ENCODE measurements around the gene ZNF555. TPM values are rescaled to one million over a fixed set of nuclear protein-coding genes. Genes with fewer than 3 reads are reported as not detected.

The ZNF555 gene
- total and polyA plus RNA-seq, 2 of the 13 experiments (the other 11 are each of a cell fraction or from before 2014, with no cell fraction given) = 5.0 to 8.0 TPM

DNA sequence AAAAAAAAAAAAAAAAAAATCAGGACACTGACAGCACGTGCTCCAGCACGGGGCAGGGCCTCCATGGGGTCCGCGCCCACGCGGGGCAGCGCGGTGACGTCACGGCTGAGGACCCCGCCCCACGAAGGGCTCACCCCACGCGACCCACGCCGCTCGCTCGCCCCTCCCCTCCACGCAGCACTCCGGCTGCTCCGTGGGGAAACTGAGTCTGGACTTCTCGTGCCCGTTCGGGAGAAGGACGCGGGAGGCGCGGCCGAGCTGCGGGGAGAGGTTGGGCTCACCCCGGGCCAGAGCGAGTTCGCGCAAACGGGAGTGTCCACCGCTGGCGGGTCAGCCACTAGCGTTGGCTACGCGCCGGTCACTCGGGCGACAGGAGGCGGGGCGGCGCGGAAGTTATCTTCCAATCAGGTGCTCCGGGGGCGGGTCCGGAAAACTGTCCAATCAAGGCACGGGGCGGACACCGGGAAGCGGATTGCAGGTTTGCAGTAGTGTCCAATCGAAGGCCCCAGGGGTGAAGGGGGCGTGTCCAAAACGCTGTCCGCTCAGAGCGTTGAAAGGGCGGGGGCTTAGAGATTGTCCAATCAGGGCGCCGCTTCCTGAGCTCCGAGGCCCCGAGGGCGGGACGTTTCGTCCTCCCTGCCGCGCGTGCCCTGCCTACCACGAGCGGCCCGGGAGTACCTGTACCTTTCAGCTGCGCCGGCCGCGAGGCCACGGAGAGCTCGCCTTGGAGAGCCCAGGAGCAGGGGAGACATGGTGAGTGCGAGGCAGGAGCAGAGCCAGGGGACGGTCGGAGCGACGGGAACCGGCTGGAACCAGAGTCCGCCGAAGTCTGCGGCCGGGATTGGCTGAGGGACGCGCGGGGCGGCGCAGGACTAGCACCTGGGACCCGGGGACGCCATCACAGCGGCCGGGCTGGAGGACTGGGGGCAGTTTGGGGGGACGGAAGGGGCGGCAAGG, 59.3 kb downstream of the ZNF555 start, which contains the start of gene ZNF57 (continued):
- TF ChIP-seq ZNF788 (CRISPR knock-in tag; IDR thresholded peaks at IDR 0.05; ENCODE audit: borderline replicate concordance) = no peak
- TF ChIP-seq FOXP1 (IDR thresholded peaks at IDR 0.05) = no peak
- TF ChIP-seq FOXP1 (CRISPR knock-in tag; IDR thresholded peaks at IDR 0.05) = no peak
- TF ChIP-seq ZNF552 (CRISPR knock-in tag; IDR thresholded peaks at IDR 0.05; ENCODE audit: borderline replicate concordance) = no peak
- TF ChIP-seq MAFF (IDR thresholded peaks at IDR 0.05; ENCODE audit: low read depth, low read length) = no peak
- peak; percentile 51; the same call in 1 of the 2 replicates for TF ChIP-seq ZNF33B (CRISPR knock-in tag; IDR thresholded peaks at IDR 0.05)
- TF ChIP-seq JUN (CRISPR knock-in tag; IDR thresholded peaks at IDR 0.05) = no peak
- no peak for TF ChIP-seq CBX1 (IDR thresholded peaks at IDR 0.05; ENCODE audit: low read depth)
- TF ChIP-seq YEATS4 (CRISPR knock-in tag; IDR thresholded peaks at IDR 0.05; ENCODE audit: borderline replicate concordance) = 0 out of 2 replicates have a peak, but pooled peaks have one; percentile 45
- peak; percentile 75 for TF ChIP-seq ZNF572 (CRISPR knock-in tag; IDR thresholded peaks at IDR 0.05)
- TF ChIP-seq TEAD3 (CRISPR knock-in tag; optimal IDR thresholded peaks at IDR 0.05; ENCODE audit: borderline replicate concordance) = no peak
- TF ChIP-seq RBM22 (optimal IDR thresholded peaks at IDR 0.05; ENCODE audit: low read length) = no peak
- TF ChIP-seq TAF1 (CRISPR knock-in tag; IDR thresholded peaks at IDR 0.05) = peak; percentile 82; the same call in 1 of the 2 replicates
- TF ChIP-seq, protein P1, sequence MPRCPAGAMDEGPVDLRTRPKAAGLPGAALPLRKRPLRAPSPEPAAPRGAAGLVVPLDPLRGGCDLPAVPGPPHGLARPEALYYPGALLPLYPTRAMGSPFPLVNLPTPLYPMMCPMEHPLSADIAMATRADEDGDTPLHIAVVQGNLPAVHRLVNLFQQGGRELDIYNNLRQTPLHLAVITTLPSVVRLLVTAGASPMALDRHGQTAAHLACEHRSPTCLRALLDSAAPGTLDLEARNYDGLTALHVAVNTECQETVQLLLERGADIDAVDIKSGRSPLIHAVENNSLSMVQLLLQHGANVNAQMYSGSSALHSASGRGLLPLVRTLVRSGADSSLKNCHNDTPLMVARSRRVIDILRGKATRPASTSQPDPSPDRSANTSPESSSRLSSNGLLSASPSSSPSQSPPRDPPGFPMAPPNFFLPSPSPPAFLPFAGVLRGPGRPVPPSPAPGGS (CRISPR knock-in tag; IDR thresholded peaks at IDR 0.05) = peak; percentile 72; the same call in 1 of the 2 replicates
- no peak for TF ChIP-seq ZNF672 (CRISPR knock-in tag; IDR thresholded peaks at IDR 0.05)
- TF ChIP-seq ZNF790 (CRISPR knock-in tag; IDR thresholded peaks at IDR 0.05; ENCODE audit: borderline replicate concordance) = peak; percentile 75; the same call in 1 of the 2 replicates
- no peak for TF ChIP-seq ZNF839 (CRISPR knock-in tag; IDR thresholded peaks at IDR 0.05; ENCODE audit: borderline replicate concordance)
- no peak for TF ChIP-seq REXO4 (CRISPR knock-in tag; IDR thresholded peaks at IDR 0.05; ENCODE audit: borderline replicate concordance)
- TF ChIP-seq ONECUT2 (CRISPR knock-in tag; IDR thresholded peaks at IDR 0.05) = no peak
- peak; percentile 93 for TF ChIP-seq BORCS8-MEF2B (CRISPR knock-in tag; IDR thresholded peaks at IDR 0.05)
- no peak; the same call in 1 of the 2 replicates for TF ChIP-seq ARHGAP35 (CRISPR knock-in tag; IDR thresholded peaks at IDR 0.05; ENCODE audit: borderline replicate concordance)
- no peak for TF ChIP-seq ZSCAN30 (CRISPR knock-in tag; IDR thresholded peaks at IDR 0.05)
- TF ChIP-seq MIER3 (CRISPR knock-in tag; IDR thresholded peaks at IDR 0.05; ENCODE audit: borderline replicate concordance) = no peak
- no peak for TF ChIP-seq ZNF652 (CRISPR knock-in tag; IDR thresholded peaks at IDR 0.05; ENCODE audit: borderline replicate concordance, low read depth)
- TF ChIP-seq ZNF367 (CRISPR knock-in tag; IDR thresholded peaks at IDR 0.05; ENCODE audit: borderline replicate concordance) = no peak
- no peak for TF ChIP-seq ZNF34 (CRISPR knock-in tag; IDR thresholded peaks at IDR 0.05; ENCODE audit: borderline replicate concordance)
- TF ChIP-seq, protein P2, sequence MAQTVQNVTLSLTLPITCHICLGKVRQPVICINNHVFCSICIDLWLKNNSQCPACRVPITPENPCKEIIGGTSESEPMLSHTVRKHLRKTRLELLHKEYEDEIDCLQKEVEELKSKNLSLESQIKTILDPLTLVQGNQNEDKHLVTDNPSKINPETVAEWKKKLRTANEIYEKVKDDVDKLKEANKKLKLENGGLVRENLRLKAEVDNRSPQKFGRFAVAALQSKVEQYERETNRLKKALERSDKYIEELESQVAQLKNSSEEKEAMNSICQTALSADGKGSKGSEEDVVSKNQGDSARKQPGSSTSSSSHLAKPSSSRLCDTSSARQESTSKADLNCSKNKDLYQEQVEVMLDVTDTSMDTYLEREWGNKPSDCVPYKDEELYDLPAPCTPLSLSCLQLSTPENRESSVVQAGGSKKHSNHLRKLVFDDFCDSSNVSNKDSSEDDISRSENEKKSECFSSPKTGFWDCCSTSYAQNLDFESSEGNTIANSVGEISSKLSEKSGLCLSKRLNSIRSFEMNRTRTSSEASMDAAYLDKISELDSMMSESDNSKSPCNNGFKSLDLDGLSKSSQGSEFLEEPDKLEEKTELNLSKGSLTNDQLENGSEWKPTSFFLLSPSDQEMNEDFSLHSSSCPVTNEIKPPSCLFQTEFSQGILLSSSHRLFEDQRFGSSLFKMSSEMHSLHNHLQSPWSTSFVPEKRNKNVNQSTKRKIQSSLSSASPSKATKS (CRISPR knock-in tag; IDR thresholded peaks at IDR 0.05) = no peak
- no peak for TF ChIP-seq RFXAP (CRISPR knock-in tag; IDR thresholded peaks at IDR 0.05; ENCODE audit: borderline replicate concordance)
- TF ChIP-seq MLLT10 (CRISPR knock-in tag; IDR thresholded peaks at IDR 0.05) = no peak
- no peak for TF ChIP-seq ZNF383 (CRISPR knock-in tag; IDR thresholded peaks at IDR 0.05; ENCODE audit: borderline replicate concordance)
